Upper lobe of right lung (tissue), 1 donor: Measurements from ENCODE around the gene GULP1. TPM values are rescaled to one million over a fixed set of nuclear protein-coding genes. Genes with fewer than 3 reads are reported as not detected.

ENCODE experiments used
- ATAC-seq: fragments of 200-7000 bp; cut with Tn5 transposase; one replicate; pipeline ENCODE4 v1.9.1; 2020; ENCODE audit warnings: mild to moderate bottlenecking, moderate library complexity
- DNase-seq: peaks from one replicate; pipeline ENCODE4 v3.0.0-alpha.2; 2020
- H3K27ac ChIP-seq: fragments of 200-600 bp; one replicate; pipeline ENCODE4 v1.8.0; 2022
- H3K27me3 ChIP-seq: fragments of 200-600 bp; one replicate; pipeline ENCODE4 v1.8.0; 2022; ENCODE audit warnings: mild to moderate bottlenecking
- H3K36me3 ChIP-seq: fragments of 200-600 bp; one replicate; pipeline ENCODE4 v1.8.0; 2022
- H3K4me1 ChIP-seq: fragments of 200-600 bp; one replicate; pipeline ENCODE4 v1.8.0; 2022
- H3K4me3 ChIP-seq: fragments of 200-600 bp; one replicate; pipeline ENCODE4 v1.8.0; 2022; ENCODE audit warnings: mild to moderate bottlenecking
- H3K9me3 ChIP-seq: fragments of 200-600 bp; one replicate; pipeline ENCODE4 v1.8.0; 2022
- CTCF ChIP-seq: fragments of 200-600 bp; IDR thresholded peaks from one replicate; pipeline ENCODE4 v1.8.0; 2022; ENCODE audit warnings: antibody characterized with exemption
- intact Hi-C: fragments of 100-400 bp; cut with DNase I; formaldehyde crosslinking; loops from one replicate; pipeline ENCODE4 v1.11.0; 2022
- total RNA-seq: library from RNA; stranded (reverse); fragmentation: NEBNext Ultra II Directional; extraction: Animal tissue kit (Norgen Biotek cat#: 25700); gene quantifications from one replicate; pipeline ENCODE4 v1.2.1, GENCODE V29; 2021
- donor health status: DM: no; HTN: yes; CAD: no; lungs with severe emphysema.

GULP1 gene
- total RNA-seq, 1 donor from 2014 or later: 30.6 TPM

- no peak for TF ChIP-seq CTCF
Measured at GRCh38 chr2:188404341-188405004, 112.8 kb downstream of the GULP1 start.

DNA sequence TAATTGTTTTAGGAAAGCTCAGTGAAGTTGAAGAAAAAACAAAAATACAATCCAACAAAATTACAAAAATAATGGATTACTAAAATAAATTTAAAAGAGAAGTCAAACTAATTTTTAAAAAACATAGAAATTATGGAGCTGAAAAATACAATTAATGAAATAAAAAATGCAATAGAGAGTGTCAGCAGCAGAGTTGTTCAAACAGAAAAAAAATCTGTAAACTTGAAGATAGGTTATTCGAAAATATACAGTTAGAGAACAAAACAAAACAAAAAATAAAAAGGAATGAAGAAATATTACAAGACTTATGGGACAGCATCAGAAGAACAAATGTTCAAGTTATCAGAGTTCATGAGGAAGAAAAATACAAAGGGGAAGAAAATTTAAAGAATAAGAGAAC is 114.7 kb downstream of the GULP1 start:
- Histone ChIP-seq H3K27me3 (no peaks in the 10 kb centered on the region), H3K4me1 (no peaks in the 10 kb centered on the region), H3K27ac (no peak overlapping the region), H3K9me3 (peaks cover 10% of the 10 kb centered on the region), H3K4me3 (no peak overlapping the region), H3K36me3 (no peaks in the 10 kb centered on the region)
- intact Hi-C loops: no loop called here
- ATAC-seq (no peak), DNase-seq (no peak)
- TF ChIP-seq CTCF: no peak

More at GRCh38 chr2:188404341-188405004, 112.8 kb downstream of the GULP1 start:
- H3K36me3 ChIP-seq: no peaks in the 10 kb centered on the region
- H3K27me3 ChIP-seq: no peaks in the 10 kb centered on the region
- H3K9me3 ChIP-seq: peaks cover 10% of the 10 kb centered on the region
- no peaks in the 10 kb centered on the region for H3K4me1 ChIP-seq
- DNase-seq: no peak
- intact Hi-C loops: no loop called here
- H3K27ac ChIP-seq: no peak overlapping the region
- no peak overlapping the region for H3K4me3 ChIP-seq
- ATAC-seq: peak; percentile 44

DNA sequence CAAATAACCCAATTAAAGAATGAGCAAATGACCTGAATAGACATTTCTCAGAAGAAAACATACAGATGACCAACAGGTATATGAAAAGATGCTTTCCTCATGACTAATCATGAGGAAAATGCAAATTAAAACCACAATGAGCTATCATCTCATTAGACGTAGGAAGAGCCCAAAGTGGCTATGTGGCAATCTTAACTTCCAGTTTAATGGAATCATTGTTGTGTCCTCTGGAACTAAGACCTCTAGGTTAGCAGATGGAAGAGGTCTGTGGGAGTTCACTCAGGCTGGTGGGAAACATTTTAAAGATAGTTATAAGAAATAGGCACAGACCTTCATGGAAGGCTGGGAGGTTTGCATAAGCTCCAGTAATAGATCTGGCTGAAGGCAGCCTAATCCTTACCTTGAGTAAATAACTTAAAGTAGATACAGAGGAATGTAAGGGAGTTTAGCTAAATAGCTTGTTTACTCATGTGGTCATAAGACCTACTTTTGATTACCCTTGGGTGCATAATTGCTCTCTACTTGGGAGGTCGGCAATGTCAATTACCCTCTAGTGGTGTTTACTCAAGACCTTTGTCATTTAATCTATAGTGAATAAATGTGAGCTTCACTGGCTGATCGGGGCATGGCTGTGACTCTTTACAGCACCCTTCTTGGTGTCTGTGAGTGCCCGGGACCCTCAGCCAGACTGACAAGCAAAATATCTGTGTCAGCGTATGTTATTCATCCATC is 119.0 kb downstream of the GULP1 start:
- no peaks in the 10 kb centered on the region for H3K36me3 ChIP-seq
- H3K27me3 ChIP-seq: no peaks in the 10 kb centered on the region
- H3K27ac ChIP-seq: no peak overlapping the region
- H3K4me1 ChIP-seq: no peaks in the 10 kb centered on the region
- DNase-seq: no peak
- ATAC-seq: no peak
- H3K4me3 ChIP-seq: no peak overlapping the region
- TF ChIP-seq CTCF: no peak
- peaks cover 10% of the 10 kb centered on the region for H3K9me3 ChIP-seq
- intact Hi-C loops: no loop called here

DNA sequence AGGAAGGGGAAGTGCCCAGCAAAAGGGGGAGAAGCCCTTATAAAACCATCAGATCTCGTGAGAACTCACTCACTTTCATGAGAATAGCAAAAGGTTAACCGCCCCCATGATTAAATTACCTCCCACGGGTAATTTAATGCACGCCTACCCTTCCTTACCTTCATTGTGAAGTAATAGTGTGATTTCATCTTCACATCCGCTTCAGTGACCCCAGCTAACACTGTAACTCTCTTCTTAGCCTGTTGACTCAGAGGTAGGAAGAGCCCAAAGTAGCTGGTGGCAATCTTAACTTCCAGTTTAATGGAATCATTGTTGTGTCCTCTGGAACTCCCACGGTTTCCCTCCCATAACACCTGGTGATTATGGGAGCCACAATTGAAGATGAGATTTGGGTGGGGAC is 120.5 kb downstream of the GULP1 start:
- no peaks in the 10 kb centered on the region for H3K9me3 ChIP-seq

DNA sequence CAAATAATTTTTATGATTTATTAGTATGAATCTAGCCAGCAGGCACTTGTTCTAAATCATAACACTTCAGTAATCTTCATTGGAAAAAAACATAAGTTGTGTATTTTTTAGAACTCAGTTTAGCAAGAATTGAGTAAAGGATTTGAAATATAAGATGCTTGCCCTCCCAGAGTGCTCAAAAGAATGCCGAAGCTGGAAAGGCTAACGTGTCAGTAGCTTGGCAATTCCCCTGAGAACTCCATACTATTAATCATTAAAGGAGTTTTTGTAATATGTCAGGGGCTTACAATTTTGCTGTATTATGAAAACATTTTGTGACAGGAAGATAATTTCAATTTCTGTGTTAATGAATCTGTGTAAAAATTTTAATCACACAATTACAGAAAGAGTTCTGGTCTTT is 122.7 kb downstream of the GULP1 start:
- H3K9me3 ChIP-seq: no peaks in the 10 kb centered on the region
- TF ChIP-seq CTCF: no peak
- intact Hi-C loops: no loop called here
- H3K4me1 ChIP-seq: no peaks in the 10 kb centered on the region
- H3K27me3 ChIP-seq: no peaks in the 10 kb centered on the region
- no peak overlapping the region for H3K27ac ChIP-seq
- DNase-seq (no peak), ATAC-seq (no peak)
- H3K36me3 ChIP-seq: no peaks in the 10 kb centered on the region
- no peak overlapping the region for H3K4me3 ChIP-seq

More for the DNA sequence above, 120.5 kb downstream of the GULP1 start:
- intact Hi-C loops: no loop called here
- Histone ChIP-seq H3K36me3 (no peaks in the 10 kb centered on the region), H3K27me3 (no peaks in the 10 kb centered on the region), H3K4me3 (no peak overlapping the region), H3K4me1 (no peaks in the 10 kb centered on the region), H3K27ac (no peak overlapping the region)
- TF ChIP-seq CTCF: no peak
- DNase-seq (no peak), ATAC-seq (no peak)
